ENCODE results near the gene MFSD2A.
"Not testable (repeated sequence)": the region's sequence is repeated elsewhere in the genome, so short reads cannot be mapped to it uniquely, and the experiment has no call there.

Gene MFSD2A

GRCh38 chr1:40004857-40005256, 49.9 kb downstream of the MFSD2A start:
- DNase-seq = peak; percentile 29 to 65

- not testable (repeated sequence) for DNase-seq
Observed at GRCh38 chr1:40007481-40008034, 52.6 kb downstream of the MFSD2A start.

GRCh38 chr1:40011198-40011597, 56.3 kb downstream of the MFSD2A start:
- no peak for DNase-seq

- no peak for DNase-seq
Observed at GRCh38 chr1:40014253-40014706, 59.3 kb downstream of the MFSD2A start.

GRCh38 chr1:40014812-40015594, 60.1 kb downstream of the MFSD2A start:
- no peak for DNase-seq

DNA sequence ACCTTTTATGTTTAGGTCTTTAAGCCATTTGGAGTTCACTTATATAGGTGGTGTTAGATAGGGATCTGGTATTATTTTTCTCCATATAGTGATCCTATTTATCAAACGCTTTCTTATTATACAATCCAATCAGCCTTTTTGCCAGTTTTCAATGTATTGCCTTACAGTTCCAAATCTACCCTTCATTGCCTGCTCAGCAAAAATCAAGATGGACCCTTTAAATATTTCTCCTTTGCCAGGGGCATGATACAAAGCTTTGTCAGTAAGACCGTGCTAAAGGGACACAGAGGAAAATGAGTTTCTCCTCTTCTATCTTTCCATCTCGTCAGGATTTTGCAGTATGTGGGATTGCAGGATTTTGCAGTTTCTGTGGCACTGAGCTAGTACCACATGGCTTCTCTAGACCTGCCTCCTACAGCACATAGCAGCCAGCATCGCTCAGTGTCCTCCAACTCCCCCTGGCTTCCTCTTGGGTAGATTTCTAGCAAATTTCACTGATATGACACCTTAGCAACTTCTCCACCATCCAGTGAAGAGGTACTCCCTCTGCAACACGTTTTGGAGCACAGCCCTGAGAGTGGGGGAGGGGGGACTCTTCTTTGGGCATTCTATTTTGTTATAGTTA, 63.1 kb downstream of the MFSD2A start:
- DNase-seq = no peak
